Thymus (tissue), 11 donors: ENCODE measurements around the gene GALNT2. TPM values are rescaled to one million over a fixed set of nuclear protein-coding genes. Genes with fewer than 3 reads are reported as not detected.

Source experiments
- DNase-seq, 9 donors: peaks; one replicate each; pipeline ENCODE4 v3.0.0-alpha.2; 2013; ENCODE audit warnings: low spot score in 9 of 9, low read depth in 6 of 9, missing footprints in 1 of 9
- H3K27ac ChIP-seq, 2 donors: one replicate each; pipeline ENCODE4 v1.5.1; 2013; ENCODE audit warnings: control low read depth in 1 of 2, low read depth in 1 of 2, low read length in 1 of 2, mild to moderate bottlenecking in 1 of 2, moderate library complexity in 1 of 2
- H3K27me3 ChIP-seq, 2 donors: one replicate each; pipeline ENCODE4 v1.5.1; 2013; ENCODE audit warnings: low read length in 1 of 2; ENCODE audit not compliant: control insufficient read depth in 2 of 2, insufficient read depth in 1 of 2
- H3K36me3 ChIP-seq, 2 donors: one replicate each; pipeline ENCODE4 v1.5.1; 2013; ENCODE audit warnings: low read length in 1 of 2, mild to moderate bottlenecking in 1 of 2, moderate library complexity in 1 of 2; ENCODE audit not compliant: control insufficient read depth in 2 of 2, insufficient read depth in 2 of 2
- H3K4me1 ChIP-seq, 2 donors: one replicate each; pipeline ENCODE4 v1.5.1; 2013; ENCODE audit warnings: low read length in 2 of 2; ENCODE audit not compliant: control insufficient read depth in 2 of 2, insufficient read depth in 2 of 2
- H3K4me3 ChIP-seq, 2 donors: one replicate each; pipeline ENCODE4 v1.5.1; 2013; ENCODE audit warnings: low read length in 2 of 2, control low read depth in 1 of 2, mild to moderate bottlenecking in 1 of 2
- H3K9me3 ChIP-seq, 2 donors: one replicate each; pipeline ENCODE4 v1.5.1; 2013; ENCODE audit warnings: low read length in 1 of 2, mild to moderate bottlenecking in 1 of 2; ENCODE audit not compliant: control insufficient read depth in 2 of 2, insufficient read depth in 1 of 2
- WGBS: extraction: QIAGEN DNeasy Blood & Tissue Kit; methylation state at CpG from one replicate; pipeline ENCODE4 v1.1.7; 2013; 5-methylcytosine and 5-hydroxymethylcytosine counted together
- polyA plus RNA-seq: library from polyadenylated mRNA; stranded (reverse); fragments of 200-250 nt; gene quantifications from one replicate; pipeline ENCODE4 v1.2.3, GENCODE V29; 2013
- total RNA-seq: library from RNA; stranded (reverse); fragments of 120-200 nt; gene quantifications from one replicate; pipeline ENCODE4 v1.2.4, GENCODE V29; 2013
- donor health status: healthy.

GALNT2 gene
- total and polyA plus RNA-seq, 2 donors = 33.9 to 42.5 TPM

DNA sequence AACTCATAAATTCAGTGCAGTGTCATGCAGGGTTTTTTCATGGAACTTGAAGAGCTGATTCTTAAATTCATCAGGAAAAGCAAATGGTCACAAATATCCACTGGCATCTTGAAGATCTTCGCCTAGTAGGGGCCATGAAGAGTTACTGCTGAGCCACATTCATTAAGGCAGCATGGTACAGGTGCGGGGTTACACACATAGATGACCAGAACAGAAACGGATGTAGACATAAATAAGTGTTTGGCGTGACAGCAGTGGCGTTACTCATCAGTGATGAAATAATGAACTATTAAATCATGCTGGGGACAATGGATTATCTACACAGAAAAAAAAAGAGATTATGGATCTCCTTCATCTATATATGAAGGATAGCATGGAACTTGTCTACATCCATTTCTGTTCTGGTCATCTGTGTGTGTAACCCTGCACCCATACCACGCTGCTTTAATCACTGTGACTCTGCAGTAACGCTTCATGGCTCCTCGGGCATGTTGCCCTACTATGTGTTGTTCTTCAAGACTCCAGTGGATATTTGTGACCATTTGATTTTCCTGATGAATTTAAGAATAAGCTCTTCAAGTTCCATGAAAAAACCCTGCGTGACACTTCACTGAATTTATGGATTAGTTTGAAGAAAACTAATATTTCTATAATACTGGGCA, 161.3 kb downstream of the GALNT2 start:
- no peak for DNase-seq
- H3K4me1 ChIP-seq = peaks cover 0 to 14% of the 10 kb centered on the region in 2 donors
- no peaks in the 10 kb centered on the region for H3K9me3 ChIP-seq
- H3K27me3 ChIP-seq = no peaks in the 10 kb centered on the region
- H3K36me3 ChIP-seq = peaks cover 7 to 56% of the 10 kb centered on the region in 2 donors
- 96% methylated on average over 9 of the region's 9 CpGs for WGBS
- H3K4me3 ChIP-seq = no peak overlapping the region
- no peak overlapping the region for H3K27ac ChIP-seq

DNA sequence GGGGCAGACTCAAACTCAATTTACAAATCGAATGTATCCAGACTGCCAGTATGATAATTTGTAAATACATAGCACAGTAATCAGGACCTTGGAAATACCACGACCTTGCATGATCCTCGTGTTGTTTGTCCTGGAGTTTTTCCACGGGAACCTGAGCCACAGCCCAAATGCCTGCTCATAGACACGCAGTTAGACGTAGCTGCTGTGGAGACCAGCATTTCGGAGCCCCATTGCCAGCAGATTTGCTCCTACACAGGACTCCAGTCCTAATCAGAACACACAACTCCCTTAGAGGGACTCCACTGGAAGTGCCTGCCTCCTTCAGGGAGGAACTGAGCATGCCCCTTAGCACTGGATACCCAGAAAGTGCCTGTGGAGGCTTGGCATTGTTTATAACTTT, 163.2 kb downstream of the GALNT2 start:
- WGBS = 93% methylated on average over 7 of the region's 7 CpGs
- H3K4me3 ChIP-seq = no peak overlapping the region
- H3K36me3 ChIP-seq = peaks cover 12 to 62% of the 10 kb centered on the region in 2 donors
- H3K9me3 ChIP-seq = no peaks in the 10 kb centered on the region
- no peaks in the 10 kb centered on the region for H3K27me3 ChIP-seq
- H3K27ac ChIP-seq = no peak overlapping the region
- H3K4me1 ChIP-seq = peaks cover 0 to 13% of the 10 kb centered on the region in 2 donors
- DNase-seq = no peak

- no peak overlapping the region for H3K27ac ChIP-seq
- no peak overlapping the region for H3K4me3 ChIP-seq
- 94% methylated on average over 8 of the region's 8 CpGs for WGBS
- H3K36me3 ChIP-seq = peaks cover 20 to 65% of the 10 kb centered on the region in 2 donors
- H3K27me3 ChIP-seq = no peaks in the 10 kb centered on the region
- no peaks in the 10 kb centered on the region for H3K9me3 ChIP-seq
- H3K4me1 ChIP-seq = peaks cover 0 to 11% of the 10 kb centered on the region in 2 donors
- no peak for DNase-seq
Measured at GRCh38 chr1:230230948-230231773, 164.1 kb downstream of the GALNT2 start.

GRCh38 chr1:230231774-230232145, 164.7 kb downstream of the GALNT2 start:
- 87% methylated on average over 7 of the region's 7 CpGs for WGBS
- Histone ChIP-seq H3K27ac (peak overlapping the region in 1 of 2 donors; percentile 27), H3K4me1 (peaks cover 0 to 11% of the 10 kb centered on the region in 2 donors), H3K9me3 (no peaks in the 10 kb centered on the region), H3K27me3 (no peaks in the 10 kb centered on the region), H3K4me3 (no peak overlapping the region), H3K36me3 (peaks cover 24 to 65% of the 10 kb centered on the region in 2 donors)
- peak in 1 of 9 donors; percentile 38 for DNase-seq

- H3K36me3 ChIP-seq = peaks cover 29 to 72% of the 10 kb centered on the region in 2 donors
- no peaks in the 10 kb centered on the region for H3K9me3 ChIP-seq
- 96% methylated on average over 10 of the region's 10 CpGs for WGBS
- no peak overlapping the region for H3K4me3 ChIP-seq
- H3K27me3 ChIP-seq = no peaks in the 10 kb centered on the region
- peaks cover 0 to 11% of the 10 kb centered on the region in 2 donors for H3K4me1 ChIP-seq
- H3K27ac ChIP-seq = no peak overlapping the region
- no peak for DNase-seq
Measured at GRCh38 chr1:230232371-230232771, 165.3 kb downstream of the GALNT2 start.

DNA sequence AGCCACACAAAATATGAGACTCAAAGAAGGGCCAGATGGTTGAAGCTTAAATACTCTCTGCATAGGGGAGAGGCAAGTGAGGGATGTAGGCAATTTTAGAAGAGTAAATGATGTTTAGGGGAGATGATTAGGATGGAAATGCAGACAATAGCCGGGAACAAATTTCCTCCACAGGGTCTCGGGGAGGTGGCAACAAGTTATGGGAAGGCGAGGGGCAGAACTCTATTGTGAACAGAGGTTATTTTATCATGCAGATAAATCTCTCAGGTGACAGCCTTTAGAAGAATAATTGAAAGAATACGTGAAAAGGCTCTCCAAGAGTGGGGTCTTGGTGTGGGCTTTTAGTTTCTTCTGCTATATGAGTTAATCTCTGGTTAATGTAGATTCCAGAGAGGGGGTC, 166.7 kb downstream of the GALNT2 start:
- Histone ChIP-seq H3K4me1 (peaks cover 0 to 11% of the 10 kb centered on the region in 2 donors), H3K27ac (no peak overlapping the region), H3K4me3 (no peak overlapping the region), H3K27me3 (no peaks in the 10 kb centered on the region), H3K9me3 (no peaks in the 10 kb centered on the region), H3K36me3 (peaks cover 35 to 73% of the 10 kb centered on the region in 2 donors)
- WGBS = 96% methylated on average over 4 of the region's 4 CpGs
- DNase-seq = no peak

DNA sequence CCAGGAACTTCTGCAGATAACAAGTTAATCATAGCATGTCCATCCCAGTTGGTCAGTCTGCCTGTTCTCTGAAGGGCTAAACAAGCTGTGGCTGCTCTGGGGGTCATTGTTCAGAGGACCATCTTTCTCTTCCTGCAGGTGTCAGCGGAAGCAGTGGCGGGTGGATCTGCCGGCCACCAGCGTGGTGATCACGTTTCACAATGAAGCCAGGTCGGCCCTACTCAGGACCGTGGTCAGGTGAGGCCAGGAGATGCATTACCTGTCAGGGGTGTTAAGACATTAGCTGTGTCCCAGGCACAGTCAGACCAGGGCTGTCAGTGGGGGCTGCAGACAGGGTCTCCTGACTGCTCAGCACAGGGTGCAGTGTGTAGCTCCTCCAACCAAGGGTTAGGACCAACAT, 168.8 kb downstream of the GALNT2 start:
- H3K27ac ChIP-seq = no peak overlapping the region
- 95% methylated on average over 7 of the region's 7 CpGs for WGBS

GRCh38 chr1:230236301-230237008, 169.4 kb downstream of the GALNT2 start:
- Histone ChIP-seq H3K27ac (no peak overlapping the region), H3K4me1 (peaks cover 0 to 4% of the 10 kb centered on the region in 2 donors), H3K4me3 (no peak overlapping the region), H3K27me3 (no peaks in the 10 kb centered on the region), H3K9me3 (no peaks in the 10 kb centered on the region), H3K36me3 (peaks cover 34 to 78% of the 10 kb centered on the region in 2 donors)
- WGBS = 97% methylated on average over 11 of the region's 11 CpGs
- DNase-seq = no peak

More for the DNA sequence above, 168.8 kb downstream of the GALNT2 start:
- H3K4me3 ChIP-seq = no peak overlapping the region
- H3K9me3 ChIP-seq = no peaks in the 10 kb centered on the region
- H3K27me3 ChIP-seq = no peaks in the 10 kb centered on the region
- H3K4me1 ChIP-seq = peaks cover 0 to 7% of the 10 kb centered on the region in 2 donors
- DNase-seq = no peak
- peaks cover 34 to 77% of the 10 kb centered on the region in 2 donors for H3K36me3 ChIP-seq

DNA sequence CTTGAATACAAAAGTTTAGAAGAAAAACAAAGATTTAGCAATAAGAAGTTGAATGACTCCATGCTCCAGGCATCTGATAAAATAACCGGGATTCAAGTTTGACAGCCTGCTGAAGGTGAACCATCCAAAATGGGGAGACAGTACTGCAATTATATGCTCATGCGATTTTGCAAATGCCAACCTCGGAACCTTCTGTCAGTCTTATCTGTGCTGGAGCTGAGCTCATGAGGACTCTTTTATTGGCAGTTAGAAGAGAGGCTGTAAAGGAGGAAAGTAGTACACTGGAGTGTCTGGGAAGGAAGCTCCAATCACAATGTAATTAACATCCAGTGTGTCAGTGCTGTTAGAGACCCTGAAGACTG, 170.0 kb downstream of the GALNT2 start:
- Histone ChIP-seq H3K4me1 (no peaks in the 10 kb centered on the region), H3K9me3 (no peaks in the 10 kb centered on the region), H3K27me3 (no peaks in the 10 kb centered on the region), H3K4me3 (no peak overlapping the region), H3K27ac (no peak overlapping the region), H3K36me3 (peaks cover 31 to 79% of the 10 kb centered on the region in 2 donors)
- WGBS = 97% methylated on average over 3 of the region's 3 CpGs
- no peak for DNase-seq
